Transverse colon (tissue), 4 donors: ENCODE measurements around the gene ENOX1. TPM values are rescaled to one million over a fixed set of nuclear protein-coding genes. Genes with fewer than 3 reads are reported as not detected.

Experiments
- DNase-seq: peaks from one replicate; pipeline ENCODE4 v3.0.0-alpha.2; 2019
- H3K27ac ChIP-seq, 4 donors: fragments of 200-600 bp; sonication (generic); 2 replicates each; pipeline ENCODE4 v1.5.1; 2016 to 2018; ENCODE audit warnings: inconsistent platforms in 4 of 4
- H3K27me3 ChIP-seq: fragments of 200-600 bp; sonication (generic); 2 replicates; pipeline ENCODE4 v1.5.1; 2017; ENCODE audit warnings: inconsistent platforms
- H3K36me3 ChIP-seq, 4 donors: fragments of 200-600 bp; sonication (generic); 2 replicates each; pipeline ENCODE4 v1.5.1; 2017 to 2019; ENCODE audit warnings: inconsistent platforms in 4 of 4
- H3K4me1 ChIP-seq, 4 donors: fragments of 200-600 bp; sonication (generic); 2 replicates each; pipeline ENCODE4 v1.5.1; 2017 to 2020; ENCODE audit warnings: inconsistent platforms in 4 of 4
- H3K4me3 ChIP-seq, 4 donors: fragments of 200-600 bp; sonication (generic); 1 replicate in 1 of 4; 2 replicates in 3 of 4; pipeline versions ENCODE4 v1.5.1 to v1.6.1; 2017 to 2019; ENCODE audit warnings: inconsistent platforms in 4 of 4
- H3K9me3 ChIP-seq, 2 donors: fragments of 200-600 bp; sonication (generic); 2 replicates each; pipeline ENCODE4 v1.5.1; 2017 to 2019; ENCODE audit warnings: inconsistent platforms in 2 of 2
- CTCF ChIP-seq, 5 experiments: fragments of 200-600 bp in 3 of 5; fragments of 450-650 bp in 2 of 5; sonication (generic) in 3 of 5; IDR thresholded peaks; 1 replicate in 2 of 5; 2 replicates in 3 of 5; pipeline ENCODE4 v1.5.1; 2016 to 2017; ENCODE audit warnings: antibody characterized with exemption in 5 of 5, inconsistent platforms in 3 of 5, mild to moderate bottlenecking in 2 of 5, moderate library complexity in 1 of 5
- EP300 ChIP-seq: sonication (generic); formaldehyde crosslinking; IDR thresholded peaks from one replicate; pipeline ENCODE4 v1.6.1; 2017; ENCODE audit warnings: antibody characterized with exemption, low read depth
- POLR2A ChIP-seq: fragments of 450-650 bp; IDR thresholded peaks from one replicate; pipeline ENCODE4 v1.6.1; 2016; ENCODE audit warnings: antibody characterized with exemption, mild to moderate bottlenecking, moderate library complexity
- POLR2AphosphoS5 ChIP-seq, 3 donors: sonication (generic); formaldehyde crosslinking; IDR thresholded peaks; one replicate each; pipeline ENCODE4 v1.6.1; 2016; ENCODE audit warnings: antibody characterized with exemption in 3 of 3
- WGBS, 2 donors: methylation state at CpG; one replicate each; pipeline ENCODE4 v1.1.5; 2018; ENCODE audit warnings: low coverage in 1 of 2; 5-methylcytosine and 5-hydroxymethylcytosine counted together
- in situ Hi-C, 4 donors: fragments of 200-750 bp; cut with MboI; loops; one replicate each; pipeline versions ENCODE4 v1.15.0 to v1.15.1; 2017; ENCODE audit warnings: low sequenced_read_pairs in 3 of 4, low pct_ligation_motif_present in 1 of 4, low pct_unique_long_range_greater_than_20kb in 1 of 4
- intact Hi-C: fragments of 100-400 bp; cut with DNase I; formaldehyde crosslinking; loops from one replicate; pipeline ENCODE4 v1.15.1; 2023; ENCODE audit warnings: low total_unique reads
- total RNA-seq, 4 donors: library from RNA; depleted of rRNA; stranded (reverse); fragments of >200 nt; gene quantifications; one replicate each; pipeline ENCODE4 v1.1.0, GENCODE V29; 2016

ENOX1 gene
- total RNA-seq, 4 donors from 2014 or later, result 1.5 to 6.4 (median 2.2) TPM

- WGBS, 2 donors, result 55 to 58% methylated on average over 3 to 6 of the region's 6 CpGs
- no peak for DNase-seq
- in situ Hi-C loops, result no loop called here
- intact Hi-C loops, result no loop called here
- Histone ChIP-seq H3K27ac (no peak overlapping the region), H3K27me3 (no peaks in the 10 kb centered on the region), H3K4me1 (peaks cover 4 to 19% (median 10%) of the 10 kb centered on the region in 4 donors), H3K4me3 (no peak overlapping the region), H3K9me3 (no peaks in the 10 kb centered on the region), H3K36me3 (no peaks in the 10 kb centered on the region)
- TF ChIP-seq POLR2A, result no peak
- no peak for TF ChIP-seq POLR2AphosphoS5 (IDR thresholded peaks at IDR 0.05)
- no peak for TF ChIP-seq EP300
- no peak for TF ChIP-seq CTCF (IDR thresholded peaks at IDR 0.05)
Measured at GRCh38 chr13:43360892-43361610, 425.7 kb downstream of the ENOX1 start.

- no peak overlapping the region for H3K4me3 ChIP-seq
- peaks cover 4 to 17% (median 7%) of the 10 kb centered on the region in 4 donors for H3K4me1 ChIP-seq
- 82 to 93% methylated on average over 6 of the region's 6 CpGs for WGBS, 2 donors
- in situ Hi-C loops, result no loop called here
- no peak for TF ChIP-seq POLR2AphosphoS5 (IDR thresholded peaks at IDR 0.05)
- no peak for TF ChIP-seq CTCF (IDR thresholded peaks at IDR 0.05)
- TF ChIP-seq POLR2A, result no peak
- TF ChIP-seq EP300, result no peak
- intact Hi-C loops, result no loop called here
- no peaks in the 10 kb centered on the region for H3K9me3 ChIP-seq
- H3K27me3 ChIP-seq, result no peaks in the 10 kb centered on the region
- H3K36me3 ChIP-seq, result no peaks in the 10 kb centered on the region
- H3K27ac ChIP-seq, result no peak overlapping the region
- no peak for DNase-seq
Measured at GRCh38 chr13:43360171-43360570, 426.6 kb downstream of the ENOX1 start.

GRCh38 chr13:43359536-43359935 is 427.2 kb downstream of the ENOX1 start:
- no peaks in the 10 kb centered on the region for H3K36me3 ChIP-seq

GRCh38 chr13:43357564-43357963 is 429.2 kb downstream of the ENOX1 start:
- in situ Hi-C loops, result no loop called here
- Histone ChIP-seq H3K4me3 (no peak overlapping the region), H3K4me1 (no peaks in the 10 kb centered on the region), H3K27ac (no peak overlapping the region), H3K36me3 (no peaks in the 10 kb centered on the region), H3K27me3 (no peaks in the 10 kb centered on the region), H3K9me3 (no peaks in the 10 kb centered on the region)
- TF ChIP-seq EP300, result no peak
- TF ChIP-seq CTCF (IDR thresholded peaks at IDR 0.05), result no peak
- TF ChIP-seq POLR2A, result no peak
- TF ChIP-seq POLR2AphosphoS5 (IDR thresholded peaks at IDR 0.05), result no peak
- 57 to 67% methylated on average over 1 to 4 of the region's 4 CpGs for WGBS, 2 donors
- no peak for DNase-seq
- intact Hi-C loops, result no loop called here

More at GRCh38 chr13:43359536-43359935, 427.2 kb downstream of the ENOX1 start:
- intact Hi-C loops, result no loop called here
- TF ChIP-seq EP300 (no peak), POLR2AphosphoS5 (IDR thresholded peaks at IDR 0.05) (no peak), POLR2A (no peak), CTCF (IDR thresholded peaks at IDR 0.05) (no peak)
- Histone ChIP-seq H3K4me1 (peaks cover under 1 to 10% (median 2%) of the 10 kb centered on the region in 4 donors), H3K27ac (no peak overlapping the region), H3K27me3 (no peaks in the 10 kb centered on the region), H3K4me3 (no peak overlapping the region), H3K9me3 (no peaks in the 10 kb centered on the region)
- DNase-seq, result no peak
- WGBS, 2 donors, result 87 to 90% methylated on average over 4 of the region's 4 CpGs
- in situ Hi-C loops, result no loop called here
